COLO668 (cell line): ENCODE data around the gene TP53TG5.

Experiments
- DNase-seq: peaks from one replicate; lab custom pipeline; 2025; ENCODE audit not compliant: unreplicated experiment; lab: John Stamatoyannopoulos, UW

TP53TG5 gene

GRCh38 chr20:45329497-45330319 is 48.4 kb downstream of the TP53TG5 start:
- no peak for DNase-seq

DNA sequence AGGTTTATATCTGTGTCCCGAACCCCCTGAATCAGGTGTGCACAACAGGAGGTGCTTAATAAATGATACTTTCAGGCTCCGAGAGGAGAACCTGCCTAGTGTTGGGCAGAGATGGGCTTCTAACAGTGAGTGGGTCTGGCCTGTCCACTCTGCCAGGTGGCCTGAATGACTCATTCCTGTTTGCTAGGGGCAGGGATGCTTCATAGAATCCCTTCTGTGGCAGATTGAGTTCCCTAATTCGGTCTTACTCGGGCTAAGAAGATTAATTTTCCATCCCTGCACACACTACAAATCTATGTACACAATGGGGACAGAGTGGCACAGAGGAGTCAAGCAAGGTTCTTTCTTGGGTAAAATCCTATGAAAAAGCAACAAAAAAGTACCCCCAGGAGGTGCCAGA is 49.7 kb downstream of the TP53TG5 start:
- DNase-seq = no peak

GRCh38 chr20:45325371-45325770 is 52.8 kb downstream of the TP53TG5 start:
- DNase-seq = no peak

- no peak for DNase-seq
Observed at GRCh38 chr20:45323731-45324130, 54.4 kb downstream of the TP53TG5 start.

- peak; percentile 52 for DNase-seq
Observed at GRCh38 chr20:45322952-45323383, 55.2 kb downstream of the TP53TG5 start.
